Globus pallidus (tissue), 1 donor: Measurements from ENCODE around the gene HTR1D.
"Not testable (repeated sequence)": the region's sequence is repeated elsewhere in the genome, so short reads cannot be mapped to it uniquely, and the experiment has no call there.

Source experiments
- DNase-seq: peaks from one replicate; pipeline ENCODE4 v3.0.0-alpha.2; 2015; ENCODE audit warnings: low spot score

Gene HTR1D

DNA sequence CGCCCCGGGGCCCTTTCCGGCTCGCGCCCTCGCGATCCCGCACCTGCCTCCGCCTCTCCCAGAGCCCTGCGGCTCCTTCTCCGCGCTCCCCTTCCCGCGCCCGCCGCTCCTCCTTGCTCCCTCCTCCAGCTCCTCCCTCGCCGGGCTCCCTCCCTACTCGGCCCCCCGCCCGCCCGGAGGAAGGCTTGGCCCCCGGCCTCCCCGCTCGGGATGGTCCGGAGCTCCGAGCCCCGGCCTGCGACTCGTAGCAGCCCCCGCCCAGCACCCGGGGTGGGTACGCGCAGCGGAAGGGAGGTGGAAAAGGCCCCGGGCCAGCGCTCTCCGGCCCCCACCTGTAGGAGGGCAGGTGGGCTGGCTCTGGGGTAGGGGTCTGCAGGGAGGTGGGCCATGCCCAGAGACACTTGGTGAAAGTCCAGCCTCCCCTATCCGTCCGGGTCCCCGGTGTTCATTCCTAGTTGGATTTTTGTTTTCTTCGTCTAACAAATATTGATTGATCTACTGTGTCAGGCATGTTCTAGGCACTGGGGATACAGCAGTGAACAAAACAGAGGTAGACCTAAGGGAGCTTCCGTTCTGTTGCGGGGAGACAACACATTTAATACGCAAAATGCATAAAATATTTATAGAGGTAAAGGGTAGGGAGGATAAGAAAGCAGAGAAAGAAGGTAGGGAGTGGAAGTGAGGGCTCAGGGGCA is at the start of gene HTR1D:
HTR1D (minus strand) TSS at position 82 of the 695 bp plus-strand sequence. CDS start 23,283 bp downstream, outside the sequence.
- DNase-seq: no peak

DNA sequence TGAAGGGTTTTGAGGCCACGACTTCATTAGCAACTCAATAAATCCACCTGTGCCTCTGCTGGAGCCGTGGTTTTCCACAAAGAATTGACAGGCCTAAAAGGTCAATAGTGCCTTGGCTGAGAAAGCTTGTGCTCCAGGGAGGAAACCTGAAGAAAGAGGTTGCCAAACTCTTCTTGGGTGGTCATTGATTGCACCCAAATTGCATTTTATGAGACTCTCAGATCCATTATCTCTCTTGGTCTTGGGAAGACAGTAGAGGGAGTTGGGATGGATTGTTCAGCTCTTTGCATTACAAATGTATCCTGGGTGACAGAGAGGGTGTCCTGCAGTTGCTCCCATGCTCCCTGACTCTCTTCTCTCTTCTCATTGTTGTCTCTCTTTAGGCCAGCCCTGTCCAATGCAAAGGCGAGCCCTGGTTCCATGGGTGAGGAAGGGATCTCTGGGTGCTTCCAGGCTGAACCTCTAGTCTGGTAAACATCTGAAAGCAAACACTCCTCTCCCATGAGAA is 46.1 kb upstream of the HTR1D start:
- DNase-seq: no peak

DNA sequence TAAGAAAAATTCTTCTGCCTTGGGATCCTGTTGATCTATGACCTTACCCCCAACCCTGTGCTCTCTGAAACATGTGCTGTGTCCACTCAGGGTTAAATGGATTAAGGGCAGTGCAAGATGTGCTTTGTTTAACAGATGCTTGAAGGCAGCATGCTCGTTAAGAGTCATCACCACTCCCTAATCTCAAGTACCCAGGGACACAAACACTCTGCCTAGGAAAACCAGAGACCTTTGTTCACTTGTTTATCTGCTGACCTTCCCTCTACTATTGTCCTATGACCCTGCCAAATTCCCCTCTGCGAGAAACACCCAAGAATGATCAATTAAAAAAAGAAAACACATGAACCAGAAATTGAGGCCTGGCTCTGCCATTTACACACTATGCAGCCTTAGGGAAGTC is 40.8 kb upstream of the HTR1D start:
- not testable (repeated sequence) for DNase-seq

GRCh38 chr1:23257371-23257770 is 40.1 kb upstream of the HTR1D start:
- not testable (repeated sequence) for DNase-seq

- no peak for DNase-seq
These were observed 37.3 kb upstream of the HTR1D start for GRCh38 chr1:23254584-23254983.

- no peak for DNase-seq
These were observed 34.5 kb upstream of the HTR1D start for GRCh38 chr1:23251812-23252211.

DNA sequence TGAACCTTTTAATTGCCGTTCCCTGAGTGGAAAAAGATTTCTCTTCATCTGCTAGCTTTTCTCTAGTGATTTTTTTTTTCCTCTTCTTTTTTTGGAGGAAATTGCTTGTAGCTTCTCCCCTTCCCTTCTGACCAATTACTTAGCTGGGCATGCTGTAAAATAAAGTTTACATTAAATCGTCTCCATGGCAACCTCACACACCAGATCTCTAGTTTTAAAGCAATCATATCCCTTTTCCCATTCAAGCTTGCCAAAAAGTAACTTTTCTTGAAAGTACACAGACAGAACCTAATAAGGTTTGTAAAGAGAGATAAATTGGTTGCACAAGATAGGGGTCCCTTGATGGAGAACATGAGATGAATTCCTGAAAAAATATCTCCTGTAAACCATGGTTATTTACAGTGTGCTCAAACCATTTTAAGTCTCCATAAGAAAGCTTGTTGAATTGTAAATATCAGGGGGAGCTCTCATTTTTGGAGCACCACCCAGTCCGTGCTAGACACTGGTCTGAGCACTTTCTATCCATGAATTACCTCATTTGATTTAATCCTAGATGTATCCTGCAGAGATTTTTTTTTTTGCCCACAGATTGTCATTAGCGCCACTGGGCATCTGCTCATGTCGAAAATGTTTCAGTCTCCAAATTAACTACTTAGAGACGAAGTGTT is 32.6 kb upstream of the HTR1D start:
- no peak for DNase-seq

DNA sequence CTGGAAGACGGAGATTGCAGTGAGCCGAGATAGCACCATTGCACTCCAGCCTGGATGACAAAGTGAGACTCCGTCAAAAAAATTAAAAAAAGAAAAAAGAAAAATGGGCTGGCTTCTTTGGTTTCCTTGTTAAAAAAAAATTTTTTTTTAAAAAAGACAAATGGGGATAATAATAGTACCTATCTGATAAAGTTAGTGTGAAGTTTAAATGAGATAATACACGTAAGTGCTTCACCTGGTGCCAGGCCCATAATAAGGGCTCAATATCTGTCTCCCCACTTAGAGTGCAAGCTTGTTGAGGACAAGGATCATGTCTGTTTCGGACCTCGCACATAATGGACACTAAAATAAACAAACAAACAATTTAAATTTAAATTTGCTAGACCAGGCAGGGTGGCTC is 30.0 kb upstream of the HTR1D start:
- DNase-seq: no peak

DNA sequence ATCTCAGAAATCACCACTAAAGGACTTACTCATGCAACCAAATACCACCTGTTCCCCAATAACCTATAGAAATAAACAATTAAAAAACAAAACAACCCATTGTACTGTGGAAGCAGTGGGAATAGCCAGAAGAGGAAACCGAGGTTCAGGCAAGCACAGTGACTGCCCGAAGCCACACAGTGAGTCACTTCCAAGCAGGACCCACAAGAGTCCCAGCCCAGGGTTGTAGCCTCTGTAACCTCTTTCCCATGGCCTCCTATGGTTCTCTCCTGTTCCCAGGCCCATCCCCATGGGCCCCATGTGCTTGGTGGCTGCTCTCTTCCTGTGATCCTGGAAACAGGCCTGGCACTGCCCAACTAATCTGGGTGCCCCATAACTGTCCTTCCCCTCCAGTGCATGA is 29.0 kb upstream of the HTR1D start:
- DNase-seq: no peak

GRCh38 chr1:23244256-23244761 is 27.0 kb upstream of the HTR1D start:
- DNase-seq: no peak

DNA sequence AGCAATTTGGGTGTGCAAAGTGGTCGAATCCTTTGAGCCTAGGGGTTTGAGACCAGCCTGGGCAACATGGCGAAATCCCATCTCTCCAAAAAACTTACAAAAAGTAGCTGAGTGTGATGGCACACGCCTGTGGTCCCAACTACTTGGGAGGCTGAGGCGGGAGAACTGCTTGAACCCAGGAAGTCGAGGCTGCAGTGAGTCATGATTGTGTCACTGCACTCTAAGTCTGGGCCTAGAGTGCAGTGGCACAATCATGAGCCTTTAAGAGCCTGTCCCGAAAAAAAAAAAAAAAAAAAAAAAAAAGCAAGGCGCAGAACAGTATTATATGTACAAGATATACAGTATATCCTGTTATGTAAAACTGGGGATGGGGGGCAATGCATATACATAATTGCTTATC is 25.1 kb upstream of the HTR1D start:
- no peak for DNase-seq

DNA sequence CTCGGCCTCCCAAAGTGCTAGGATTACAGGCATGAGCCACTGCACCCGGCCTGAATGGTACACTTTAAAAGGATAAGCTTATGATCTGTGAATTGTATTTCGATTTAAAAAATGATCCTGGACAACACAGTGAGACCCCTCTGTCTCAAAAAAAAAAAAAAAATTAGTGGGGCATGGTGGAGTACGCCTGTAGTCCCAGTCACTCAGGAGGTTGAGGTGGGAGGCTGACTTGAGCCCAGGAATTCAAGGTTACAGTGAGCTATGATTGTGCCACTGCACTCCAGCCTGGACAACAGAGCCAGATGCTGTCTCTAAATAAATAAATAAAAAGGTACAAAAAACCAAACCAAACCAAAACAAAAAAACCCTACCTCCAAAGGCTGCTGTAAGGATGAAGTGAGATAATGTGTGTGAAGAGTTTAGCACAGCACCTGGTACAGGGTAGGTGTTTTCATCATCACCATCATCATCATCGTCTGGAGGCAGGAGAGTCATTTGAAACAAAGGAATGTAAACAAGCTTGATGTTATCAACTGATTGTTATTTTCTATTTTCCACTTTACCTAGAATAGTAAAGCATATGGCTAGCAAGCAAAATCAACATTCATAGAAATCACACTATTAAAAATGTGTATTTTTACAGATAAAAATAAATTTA is 22.5 kb upstream of the HTR1D start:
- no peak for DNase-seq

GRCh38 chr1:23238565-23238964 is 21.3 kb upstream of the HTR1D start:
- no peak for DNase-seq

DNA sequence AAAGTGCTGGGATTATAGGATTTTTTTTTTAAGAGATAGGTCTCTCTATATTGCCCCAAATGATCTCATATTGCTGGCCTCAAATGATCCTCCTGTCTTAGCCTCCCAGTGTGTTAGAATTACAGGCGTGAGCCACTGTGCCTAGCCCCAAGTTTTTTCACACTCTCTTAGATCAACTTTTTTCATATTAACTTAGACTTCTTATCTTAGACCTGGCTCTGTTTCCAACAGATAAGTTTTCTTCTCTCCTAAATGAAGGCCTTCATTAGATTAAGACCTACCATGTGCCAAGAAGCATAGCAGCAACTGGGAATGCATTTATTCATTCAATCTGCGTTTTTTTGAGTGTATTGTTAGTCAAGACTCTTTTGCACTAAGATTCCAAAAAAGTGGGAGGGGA is 20.2 kb upstream of the HTR1D start:
- no peak for DNase-seq

DNA sequence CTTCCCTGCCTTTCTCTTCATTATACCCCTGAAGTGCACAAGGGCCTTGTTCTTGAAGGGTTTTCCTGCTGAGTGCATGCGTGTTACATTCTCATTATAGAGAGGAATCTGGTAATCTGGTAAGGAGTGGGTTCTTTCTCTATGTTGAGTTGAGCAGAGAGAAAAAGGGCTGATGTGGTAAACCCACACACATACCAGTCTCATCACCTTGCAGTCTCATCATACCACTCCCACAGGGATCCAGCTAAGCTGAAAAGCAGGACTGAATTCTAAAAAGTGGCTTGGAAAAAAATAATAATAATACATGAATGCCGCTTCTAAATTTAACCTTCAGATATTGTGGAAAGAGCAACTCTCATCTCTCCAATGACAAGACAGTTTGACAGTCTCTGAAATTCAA is 10.5 kb upstream of the HTR1D start:
- DNase-seq: no peak

DNA sequence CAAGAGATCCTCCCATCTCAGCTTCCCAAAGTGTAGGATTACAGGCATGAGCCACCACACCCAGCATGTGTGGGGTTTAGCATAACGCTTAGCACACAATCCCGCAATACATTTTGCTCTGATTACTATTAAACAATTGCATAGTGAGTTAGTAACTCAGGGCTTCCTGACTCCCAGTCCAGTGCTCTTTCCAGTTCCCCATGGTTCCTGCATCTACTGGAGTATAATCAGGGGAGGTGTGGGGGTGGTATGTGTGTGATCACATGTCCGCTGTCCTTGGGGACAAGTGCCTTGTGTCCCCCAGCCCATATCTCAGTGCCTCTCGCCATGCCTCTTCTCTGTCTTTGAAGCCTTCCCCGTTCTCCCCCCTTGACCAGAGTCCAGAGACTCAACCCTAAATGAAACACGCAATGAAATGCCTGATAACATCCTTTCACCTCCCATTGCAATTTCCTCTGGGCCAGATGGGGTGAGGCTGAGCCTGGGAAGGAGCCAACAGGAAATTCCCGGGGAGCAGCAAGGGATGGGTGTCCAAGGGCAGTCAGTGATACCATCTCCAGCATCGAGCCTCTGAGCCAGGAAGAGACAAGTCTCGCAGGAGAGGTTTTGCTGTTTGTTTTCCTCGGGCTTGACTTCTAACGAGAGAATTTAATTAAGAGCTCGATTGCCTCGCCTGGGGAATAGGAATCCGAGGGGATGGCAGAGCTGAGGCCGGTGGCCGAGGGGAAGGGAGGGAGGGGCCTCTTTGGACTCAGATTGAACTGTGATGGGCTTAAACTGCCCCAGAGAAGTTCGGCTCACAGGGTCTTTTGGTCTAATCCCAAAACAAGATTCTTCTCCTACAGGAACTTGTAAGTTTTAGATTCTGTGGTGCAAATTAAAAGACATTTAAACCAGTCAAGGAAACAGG is 7.7 kb upstream of the HTR1D start:
- no peak for DNase-seq

DNA sequence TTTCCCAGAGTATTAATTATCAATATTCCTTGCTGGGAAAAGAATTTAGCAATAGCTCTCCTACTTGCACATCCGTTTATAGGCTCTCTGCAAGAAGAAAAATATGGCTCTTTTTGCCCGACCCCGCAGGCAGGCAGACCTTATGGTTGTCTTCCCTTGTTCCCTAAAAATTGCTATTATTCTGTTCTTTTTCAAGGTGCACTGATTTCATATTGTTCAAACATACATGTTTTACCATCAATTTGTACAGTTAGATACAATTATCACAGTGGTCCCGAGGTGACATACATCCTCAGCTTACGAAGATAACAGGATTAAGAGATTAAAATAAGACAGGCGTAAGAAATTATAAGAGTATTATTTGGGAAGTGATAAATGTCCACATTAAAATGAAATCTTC is 6.7 kb upstream of the HTR1D start:
- DNase-seq: not testable (repeated sequence)

- DNase-seq: not testable (repeated sequence)
These were observed 6.2 kb upstream of the HTR1D start for GRCh38 chr1:23223490-23223951.

DNA sequence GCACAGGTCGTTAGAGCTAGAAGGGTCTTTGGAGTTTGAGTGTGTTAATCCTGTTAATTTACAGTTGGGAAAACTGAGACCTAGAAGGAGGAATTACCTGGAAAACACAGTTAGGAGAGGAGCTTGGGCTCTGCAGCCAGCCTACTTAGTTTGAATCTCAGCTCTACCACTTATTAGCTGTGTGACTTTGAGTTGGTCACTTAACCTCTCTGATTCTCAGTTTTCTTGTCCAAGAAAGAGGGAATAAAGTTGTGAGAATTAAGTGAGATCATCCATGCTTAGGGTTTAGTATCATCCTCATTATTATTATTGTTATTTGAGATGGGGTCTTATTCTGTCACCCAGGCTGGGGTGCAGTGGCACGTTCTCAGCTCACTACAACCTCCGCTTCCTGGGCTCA is 5.4 kb upstream of the HTR1D start:
- DNase-seq: no peak

- no peak for DNase-seq
These were observed 5.0 kb upstream of the HTR1D start for GRCh38 chr1:23222331-23222730.

DNA sequence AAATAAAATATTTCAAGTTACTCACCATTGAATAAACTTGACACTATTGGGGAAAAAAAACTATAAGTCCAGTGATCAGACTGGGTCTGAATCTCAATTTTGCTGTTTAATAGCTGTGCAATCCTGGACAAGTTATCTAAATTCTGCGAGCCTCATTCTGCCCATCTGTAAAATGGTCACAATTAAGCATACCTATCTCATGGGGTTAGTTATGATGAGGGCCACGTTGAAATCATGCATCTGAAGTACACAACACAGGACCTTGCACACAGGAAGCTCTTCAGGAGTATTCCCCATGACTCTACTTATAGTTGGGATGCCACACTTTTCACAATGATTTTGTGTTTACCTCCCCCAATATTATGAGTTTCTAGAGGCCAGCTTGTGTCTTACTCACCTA is 3.8 kb upstream of the HTR1D start:
- no peak for DNase-seq
